H1 (cell line): ENCODE data around the gene OGFOD2. TPM values are rescaled to one million over a fixed set of nuclear protein-coding genes. Genes with fewer than 3 reads are reported as not detected.

Experiments used
- CTCF ChIA-PET: fragments of 300-600 bp; sonication (Branson Sonifier 250); formaldehyde crosslinking; loops from one replicate; lab custom pipeline; 2021; ENCODE audit not compliant: partially characterized antibody; lab: Charles Lee
- POLR2A ChIA-PET: fragments of 300-600 bp; sonication (Branson Sonifier 250); formaldehyde crosslinking; loops from one replicate; lab custom pipeline; 2021; ENCODE audit warnings: inconsistent platforms; ENCODE audit not compliant: partially characterized antibody; lab: Charles Lee
- DNase-seq, 2 experiments: peaks; one replicate each; pipeline versions ENCODE4 v3.0.0 to v3.0.0-alpha.2; 2010 to 2022; ENCODE audit warnings: low spot score in 2 of 2, low read depth in 1 of 2, mixed read lengths in 1 of 2
- FAIRE-seq: peaks from 2 replicates; lab custom pipeline; 2011; peaks lifted over from hg19 to GRCh38; lab: Jason Lieb, UNC
- H2AFZ ChIP-seq: 2 replicates; pipeline ENCODE4 v1.8.1; 2012; ENCODE audit warnings: low read length, inconsistent platforms
- H2AK5ac ChIP-seq: 2 replicates; pipeline ENCODE4 v1.6.1; 2013; ENCODE audit warnings: low read depth, low read length
- H2BK120ac ChIP-seq: replicated peaks from 2 replicates; pipeline ENCODE3; 2013; ENCODE audit warnings: low read depth, low read length, inconsistent platforms
- H2BK12ac ChIP-seq: 2 replicates; pipeline ENCODE4 v1.6.1; 2013; ENCODE audit warnings: low read depth, low read length
- H2BK15ac ChIP-seq: 2 replicates; pipeline ENCODE4 v1.6.1; 2013; ENCODE audit warnings: low read length
- H2BK20ac ChIP-seq: 2 replicates; pipeline ENCODE4 v1.6.1; 2013; ENCODE audit warnings: low read length
- H2BK5ac ChIP-seq: 2 replicates; pipeline ENCODE4 v1.6.1; 2013; ENCODE audit warnings: low read depth, low read length
- H3K14ac ChIP-seq: 2 replicates; pipeline ENCODE4 v1.6.1; 2013; ENCODE audit warnings: inconsistent platforms; ENCODE audit not compliant: insufficient read length
- H3K18ac ChIP-seq: 2 replicates; pipeline ENCODE4 v1.6.1; 2013; ENCODE audit warnings: low read length; ENCODE audit errors: extremely low read depth
- H3K23ac ChIP-seq: 2 replicates; pipeline ENCODE4 v1.6.1; 2013; ENCODE audit warnings: inconsistent platforms; ENCODE audit not compliant: insufficient read length
- H3K23me2 ChIP-seq: 2 replicates; pipeline ENCODE4 v1.6.1; 2013; ENCODE audit warnings: low read depth, low read length
- H3K27ac ChIP-seq: 2 replicates; pipeline ENCODE4 v1.6.1; 2011; ENCODE audit warnings: low read depth, low read length, inconsistent platforms
- H3K27me3 ChIP-seq, 4 experiments: replicated peaks in 1 of 4; 1 replicate in 1 of 4; 2 replicates in 3 of 4; pipeline versions ENCODE4 v1.6.1 to v1.8.1; 2011 to 2013; ENCODE audit warnings: low read length in 3 of 4, mild to moderate bottlenecking in 3 of 4, inconsistent platforms in 2 of 4, mixed read lengths in 2 of 4, moderate library complexity in 1 of 4; ENCODE audit not compliant: control insufficient read depth in 3 of 4, insufficient read depth in 3 of 4; ENCODE audit errors: extremely low read depth in 1 of 4
- H3K36me3 ChIP-seq, 4 experiments: 2 replicates each; pipeline versions ENCODE4 v1.6.1 to v1.8.1; 2011 to 2013; ENCODE audit warnings: mild to moderate bottlenecking in 4 of 4, low read length in 3 of 4, moderate library complexity in 2 of 4, control low read depth in 1 of 4, inconsistent platforms in 1 of 4; ENCODE audit not compliant: insufficient read depth in 4 of 4, control insufficient read depth in 2 of 4
- H3K4ac ChIP-seq: replicated peaks from 2 replicates; pipeline ENCODE3; 2013; ENCODE audit warnings: low read length, low read depth, mixed read lengths, inconsistent platforms; ENCODE audit not compliant: insufficient read length
- H3K4me1 ChIP-seq, 4 experiments: replicated peaks in 1 of 4; 1 replicate in 1 of 4; 2 replicates in 3 of 4; pipeline versions ENCODE4 v1.6.1 to v1.8.1; 2011 to 2013; ENCODE audit warnings: low read length in 3 of 4, inconsistent platforms in 2 of 4, mixed read lengths in 1 of 4; ENCODE audit not compliant: insufficient read depth in 4 of 4, control insufficient read depth in 3 of 4
- H3K4me2 ChIP-seq, 2 experiments: 2 replicates each; pipeline versions ENCODE4 v1.6.1 to v1.8.1; 2011 to 2013; ENCODE audit warnings: low read depth in 2 of 2, low read length in 2 of 2, control low read depth in 1 of 2, inconsistent platforms in 1 of 2, mild to moderate bottlenecking in 1 of 2; ENCODE audit not compliant: insufficient read depth in 1 of 2
- H3K4me3 ChIP-seq, 4 experiments: fragments of 200-600, 300-600 bp in 1 of 4; sonication (generic), shearing (Covaris generic), sonication (Bioruptor Twin) in 1 of 4; 2 replicates each; pipeline versions ENCODE4 v1.5.1 to v1.8.1; 2011 to 2016; ENCODE audit warnings: low read length in 4 of 4, low read depth in 3 of 4, control low read depth in 2 of 4, inconsistent platforms in 2 of 4, mild to moderate bottlenecking in 2 of 4, mixed read lengths in 1 of 4, moderate library complexity in 1 of 4; ENCODE audit not compliant: insufficient read depth in 2 of 4; ENCODE audit errors: extremely low read depth in 1 of 4
- H3K56ac ChIP-seq: replicated peaks from 2 replicates; pipeline ENCODE3; 2013; ENCODE audit warnings: low read depth, mild to moderate bottlenecking, mixed read lengths, low read length, inconsistent platforms; ENCODE audit not compliant: insufficient read length
- H3K79me1 ChIP-seq: 2 replicates; pipeline ENCODE4 v1.6.1; 2013; ENCODE audit warnings: low read depth, low read length, control low read depth
- H3K79me2 ChIP-seq, 2 experiments: 2 replicates each; pipeline versions ENCODE4 v1.6.1 to v1.8.1; 2012 to 2013; ENCODE audit warnings: low read length in 2 of 2, mild to moderate bottlenecking in 2 of 2, inconsistent platforms in 1 of 2; ENCODE audit not compliant: insufficient read depth in 2 of 2, control insufficient read depth in 1 of 2
- H3K9ac ChIP-seq, 4 experiments: replicated peaks in 1 of 4; 1 replicate in 1 of 4; 2 replicates in 3 of 4; pipeline versions ENCODE4 v1.6.1 to v1.8.1; 2011 to 2013; ENCODE audit warnings: low read depth in 3 of 4, low read length in 3 of 4, control low read depth in 2 of 4, mild to moderate bottlenecking in 2 of 4, moderate library complexity in 2 of 4, inconsistent platforms in 1 of 4; ENCODE audit errors: extremely low read depth in 1 of 4
- H3K9me3 ChIP-seq, 2 experiments: 2 replicates each; pipeline versions ENCODE4 v1.6.1 to v1.8.1; 2012 to 2013; ENCODE audit warnings: mild to moderate bottlenecking in 2 of 2, moderate library complexity in 2 of 2, control low read depth in 1 of 2, inconsistent platforms in 1 of 2, low read depth in 1 of 2, low read length in 1 of 2, mixed read lengths in 1 of 2; ENCODE audit not compliant: insufficient read depth in 2 of 2
- H4K20me1 ChIP-seq, 2 experiments: replicated peaks in 1 of 2; 2 replicates each; pipeline versions ENCODE3 to v1.8.1; 2011 to 2013; ENCODE audit warnings: inconsistent platforms in 2 of 2, low read length in 2 of 2, mild to moderate bottlenecking in 1 of 2; ENCODE audit not compliant: insufficient read depth in 2 of 2, control insufficient read depth in 1 of 2
- H4K5ac ChIP-seq: 2 replicates; pipeline ENCODE4 v1.6.1; 2013; ENCODE audit warnings: low read length, low read depth, mixed read lengths, inconsistent platforms; ENCODE audit not compliant: insufficient read length
- H4K8ac ChIP-seq: 2 replicates; pipeline ENCODE4 v1.8.0; 2013; ENCODE audit warnings: mild to moderate bottlenecking, moderate library complexity, low read length, inconsistent platforms; ENCODE audit not compliant: insufficient read depth; ENCODE audit errors: extremely low read depth
- H4K91ac ChIP-seq: replicated peaks from 2 replicates; pipeline ENCODE3; 2013; ENCODE audit warnings: low read length, mixed read lengths, inconsistent platforms; ENCODE audit not compliant: insufficient read length
- CBX5 ChIP-seq: fragments of 300-800, 300-1000 bp; sonication (generic); IDR thresholded peaks from 2 replicates; pipeline ENCODE4 v1.7.1; 2016; ENCODE audit warnings: antibody characterized with exemption, low read length, low read depth
- E2F6 ChIP-seq: IDR thresholded peaks from 2 replicates; pipeline ENCODE4 v1.6.1; 2012; ENCODE audit warnings: inconsistent platforms
- WGBS, 2 experiments: shearing (Covaris generic) in 1 of 2; methylation state at CpG; one replicate each; pipeline versions ENCODE4 v1.1.6 to v1.1.7; 2013 to 2015; ENCODE audit warnings: low lambda C conversion rate in 2 of 2, mixed read lengths in 2 of 2, inconsistent platforms in 1 of 2, low coverage in 1 of 2, missing lambda C conversion rate in 1 of 2; ENCODE audit not compliant: insufficient replicate concordance in 2 of 2, insufficient coverage in 1 of 2, insufficient read length in 1 of 2; ENCODE audit errors: extremely low coverage in 1 of 2, missing lambda C conversion rate in 1 of 2; 5-methylcytosine and 5-hydroxymethylcytosine counted together
- polyA plus RNA-seq, 7 experiments: library from polyadenylated mRNA; depleted of rRNA in 3 of 7; stranded (reverse) in 5 of 7; unstranded in 2 of 7; fragments of >200 nt in 5 of 7; fragments of 200-250 nt in 2 of 7; gene quantifications; 1 replicate in 5 of 7; 2 replicates in 1 of 7; 4 replicates in 1 of 7; pipeline versions ENCODE4 v1.2.1 to v1.2.3, GENCODE V29; 2011 to 2013; ENCODE audit warnings: missing spikeins in 2 of 7, mixed read lengths in 2 of 7
- total RNA-seq: library from RNA; stranded (reverse); fragmentation: NEBNext Ultra II Directional; extraction: Animal tissue kit (Norgen Biotek cat#: 25700); gene quantifications from 2 replicates; pipeline ENCODE4 v1.2.1, GENCODE V29; 2021

OGFOD2 gene
- total and polyA plus RNA-seq, 2 of the 8 experiments (the other 6 are each of a cell fraction or from before 2014, with no cell fraction given): 17.3 to 20.3 TPM

- Histone ChIP-seq H3K9ac (no peak overlapping the region), H2AFZ (no peak overlapping the region), H3K14ac (no peak overlapping the region), H3K4me2 (no peak overlapping the region), H3K4ac (no peak overlapping the region), H2BK120ac (no peak overlapping the region), H3K79me1 (no peaks in the 10 kb centered on the region), H2BK12ac (no peak overlapping the region), H2BK15ac (no peak overlapping the region), H4K91ac (no peak overlapping the region), H3K79me2 (no peaks in the 10 kb centered on the region)
- no peak for FAIRE-seq
- WGBS, 2 experiments: 89% methylated on average over 19 of the region's 19 CpGs; no CpG with 5 or more reads in 1 of the 2 experiments
- TF ChIP-seq CBX5 (no peak), E2F6 (peak; percentile 50)
- TF ChIP-seq, all 59 proteins: peak for 1
- ChIA-PET CTCF (interaction anchor here (1.1 to 1.7 kb wide), 4 partner anchors 11 to 47 kb away, joined by 3 to 5 read pairs (median 3); no protein-coding TSS in a partner anchor), POLR2A (interaction anchor here (0.9 kb wide), 1 partner anchor 12 kb away, joined by 3 read pairs; no protein-coding TSS in a partner anchor)
- Histone ChIP-seq H3K23me2 (no peaks in the 10 kb centered on the region), H3K18ac (no peak overlapping the region), H2AK5ac (no peak overlapping the region), H3K27ac (no peak overlapping the region), H3K36me3 (no peaks in the 10 kb centered on the region), H3K4me1 (no peaks in the 10 kb centered on the region), H3K4me3 (no peak overlapping the region), H4K5ac (no peak overlapping the region), H4K20me1 (peaks cover 0 to 3% of the 10 kb centered on the region in 2 experiments), H3K27me3 (no peaks in the 10 kb centered on the region), H3K23ac (no peak overlapping the region), H2BK20ac (no peak overlapping the region), H4K8ac (no peak overlapping the region), H3K9me3 (no peaks in the 10 kb centered on the region; a peak in 1 of 4 replicates), H3K56ac (no peak overlapping the region), H2BK5ac (no peak overlapping the region; the same call in 1 of the 2 replicates)
- no peak for DNase-seq
These were observed 38.4 kb downstream of the OGFOD2 start for GRCh38 chr12:123013185-123014095.
